ENCODE measurements around the gene DKKL1.

The DKKL1 gene

DNA sequence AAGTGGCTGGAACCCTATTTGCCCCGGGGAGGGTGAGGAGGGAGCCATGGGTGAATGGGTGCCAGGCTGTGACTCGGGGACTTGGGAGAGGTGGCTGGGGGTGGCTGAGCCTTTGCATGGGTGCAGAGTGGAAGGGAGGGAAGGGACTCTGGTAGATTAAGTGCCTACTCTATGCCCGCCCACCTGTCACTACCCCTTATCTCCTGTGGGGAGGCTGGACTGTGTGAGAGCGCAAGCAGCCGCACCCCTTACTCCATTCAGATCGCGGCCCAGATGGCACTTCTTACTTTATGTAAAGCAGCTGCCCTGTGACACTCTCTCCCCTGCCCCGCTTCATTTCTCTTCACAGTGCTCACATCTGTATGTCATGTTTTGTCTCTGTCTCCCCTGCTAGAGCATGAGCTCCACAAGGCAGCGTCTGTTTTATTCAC is 27.3 kb downstream of the DKKL1 start:
- CTCF ChIA-PET, result interaction anchor here (0.9 to 5.7 kb wide), 16 partner anchors 10 to 176 kb away, joined by 3 to 50 read pairs (median 5); partner anchors contain the start of genes GFY, PTH2 and SLC17A7
- TF ChIP-seq, protein P1, sequence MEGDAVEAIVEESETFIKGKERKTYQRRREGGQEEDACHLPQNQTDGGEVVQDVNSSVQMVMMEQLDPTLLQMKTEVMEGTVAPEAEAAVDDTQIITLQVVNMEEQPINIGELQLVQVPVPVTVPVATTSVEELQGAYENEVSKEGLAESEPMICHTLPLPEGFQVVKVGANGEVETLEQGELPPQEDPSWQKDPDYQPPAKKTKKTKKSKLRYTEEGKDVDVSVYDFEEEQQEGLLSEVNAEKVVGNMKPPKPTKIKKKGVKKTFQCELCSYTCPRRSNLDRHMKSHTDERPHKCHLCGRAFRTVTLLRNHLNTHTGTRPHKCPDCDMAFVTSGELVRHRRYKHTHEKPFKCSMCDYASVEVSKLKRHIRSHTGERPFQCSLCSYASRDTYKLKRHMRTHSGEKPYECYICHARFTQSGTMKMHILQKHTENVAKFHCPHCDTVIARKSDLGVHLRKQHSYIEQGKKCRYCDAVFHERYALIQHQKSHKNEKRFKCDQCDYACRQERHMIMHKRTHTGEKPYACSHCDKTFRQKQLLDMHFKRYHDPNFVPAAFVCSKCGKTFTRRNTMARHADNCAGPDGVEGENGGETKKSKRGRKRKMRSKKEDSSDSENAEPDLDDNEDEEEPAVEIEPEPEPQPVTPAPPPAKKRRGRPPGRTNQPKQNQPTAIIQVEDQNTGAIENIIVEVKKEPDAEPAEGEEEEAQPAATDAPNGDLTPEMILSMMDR (IDR thresholded peaks at IDR 0.05; ENCODE audit: insufficient read depth, low read length, missing control alignments), result no peak
- DNase-seq (ENCODE audit: low read depth, low spot score), result no peak
- H3K4me3 ChIP-seq (ENCODE audit: low read depth, low read length), result no peak overlapping the region
- POLR2A ChIA-PET, result no interaction called here

DNA sequence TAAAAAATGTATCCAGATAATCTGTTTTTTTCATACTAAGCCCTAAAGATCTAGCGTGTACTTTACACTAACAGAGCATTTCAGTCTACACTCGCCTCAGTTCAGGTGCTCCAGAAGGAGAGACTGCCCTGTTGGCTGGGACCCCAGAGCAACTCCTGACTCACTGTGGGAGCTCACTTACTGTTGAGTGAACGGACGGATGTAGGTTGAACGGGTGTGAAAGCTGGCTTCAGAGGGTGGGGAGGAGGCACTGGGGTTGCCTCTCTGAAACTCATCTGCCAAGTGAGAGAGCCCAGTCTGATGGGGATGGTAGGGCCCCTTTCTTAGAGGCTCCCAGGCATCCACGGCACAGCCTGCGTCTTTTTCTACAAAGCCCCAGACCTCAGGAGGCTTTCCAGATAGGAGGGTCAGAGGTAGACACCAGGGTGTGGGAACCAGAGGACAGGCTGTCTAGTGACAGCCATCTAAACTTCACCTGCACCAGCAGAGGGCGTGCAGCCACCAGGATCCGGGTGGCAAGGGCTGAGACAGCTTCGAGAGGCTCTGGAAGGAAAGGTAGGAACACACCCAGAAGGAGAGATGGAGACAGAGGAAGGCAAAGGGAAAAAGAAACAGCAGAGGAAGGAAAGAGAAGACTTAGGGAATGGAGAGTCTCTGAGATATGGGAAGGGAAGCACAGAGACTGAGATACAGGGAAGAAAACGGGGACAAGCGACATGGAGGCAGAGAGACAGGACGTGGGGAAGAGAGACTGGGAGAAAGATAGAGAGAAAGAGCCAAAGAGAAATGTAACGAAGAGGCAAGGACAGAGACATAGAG is 28.1 kb downstream of the DKKL1 start:
- ChIA-PET POLR2A (no interaction called here), CTCF (interaction anchor here (0.7 to 5.7 kb wide), 20 partner anchors 8 to 177 kb away, joined by 3 to 50 read pairs (median 5); partner anchors contain the start of genes GFY, PTH2 and SLC17A7)
- no peak for DNase-seq (ENCODE audit: low read depth, low spot score)
- TF ChIP-seq, protein P1 (IDR thresholded peaks at IDR 0.05; ENCODE audit: insufficient read depth, low read length, missing control alignments), result peak; percentile 81
- H3K4me3 ChIP-seq (ENCODE audit: low read depth, low read length), result no peak overlapping the region

DNA sequence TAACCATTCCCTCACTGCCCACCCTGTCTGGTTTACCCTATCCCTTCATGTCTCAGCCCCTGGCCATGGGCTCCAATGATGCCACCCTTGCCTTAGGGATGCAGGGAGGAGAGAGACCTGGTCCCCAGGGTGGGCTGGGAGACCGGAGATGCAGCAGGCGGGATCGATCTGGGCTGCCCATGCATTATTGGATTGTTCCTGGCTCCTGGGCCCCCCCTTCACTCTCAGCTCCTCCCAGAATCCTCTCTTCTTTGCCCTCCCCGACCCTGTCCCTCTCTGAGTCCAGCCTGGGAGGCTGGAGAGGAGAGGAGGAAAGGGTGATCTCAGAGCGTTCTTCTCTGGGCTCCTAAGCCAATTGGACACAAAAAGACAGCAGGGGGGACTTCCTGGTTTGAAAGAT is 30.2 kb downstream of the DKKL1 start:
- no peak overlapping the region for H3K4me3 ChIP-seq (ENCODE audit: low read depth, low read length)
- POLR2A ChIA-PET, result no interaction called here
- DNase-seq (ENCODE audit: low read depth, low spot score), result no peak
- CTCF ChIA-PET, result interaction anchor here (0.9 to 5.7 kb wide), 9 partner anchors 9 to 53 kb away, joined by 3 to 50 read pairs (median 4); no protein-coding TSS in a partner anchor
- TF ChIP-seq, protein P1 (IDR thresholded peaks at IDR 0.05; ENCODE audit: insufficient read depth, low read length, missing control alignments), result no peak

GRCh38 chr19:49395581-49396407 is 32.1 kb downstream of the DKKL1 start:
- POLR2A ChIA-PET, result no interaction called here

GRCh38 chr19:49396738-49397505 is 33.2 kb downstream of the DKKL1 start:
- CTCF ChIA-PET, result interaction anchor here (1.2 kb wide), 1 partner anchor 171 kb away, joined by 4 read pairs; no protein-coding TSS in a partner anchor

More at GRCh38 chr19:49395581-49396407, 32.1 kb downstream of the DKKL1 start:
- TF ChIP-seq, protein P1 (IDR thresholded peaks at IDR 0.05; ENCODE audit: insufficient read depth, low read length, missing control alignments), result no peak
- DNase-seq (ENCODE audit: low read depth, low spot score), result no peak
- CTCF ChIA-PET, result interaction anchor here (0.6 to 2.3 kb wide), 4 partner anchors 10 to 174 kb away, joined by 3 to 8 read pairs (median 4); no protein-coding TSS in a partner anchor
- no peak overlapping the region for H3K4me3 ChIP-seq (ENCODE audit: low read depth, low read length)

More at GRCh38 chr19:49396738-49397505, 33.2 kb downstream of the DKKL1 start:
- H3K4me3 ChIP-seq (ENCODE audit: low read depth, low read length), result no peak overlapping the region
- POLR2A ChIA-PET, result no interaction called here
- DNase-seq (ENCODE audit: low read depth, low spot score), result no peak
- TF ChIP-seq, protein P1 (IDR thresholded peaks at IDR 0.05; ENCODE audit: insufficient read depth, low read length, missing control alignments), result no peak
